Nucleus accumbens (tissue), 56 donors: ENCODE results near the gene RUVBL1.

Experiments
- DNase-seq, 56 donors: peaks; one replicate each; lab custom pipeline; 2025; lab: John Stamatoyannopoulos, UW

Gene RUVBL1

GRCh38 chr3:128040660-128041059 lies 83.0 kb downstream of the RUVBL1 start:
- DNase-seq, result no peak

GRCh38 chr3:128040041-128040440 lies 83.6 kb downstream of the RUVBL1 start:
- no peak for DNase-seq

GRCh38 chr3:128036119-128036518 lies 87.5 kb downstream of the RUVBL1 start:
- DNase-seq, result no peak

GRCh38 chr3:128033102-128033501 lies 90.5 kb downstream of the RUVBL1 start:
- DNase-seq, result no peak
